ENCODE measurements around the gene TNRC18. TPM values are rescaled to one million over a fixed set of nuclear protein-coding genes. Genes with fewer than 3 reads are reported as not detected.

TNRC18 gene
- total RNA-seq, 4 donors from 2014 or later = 87.6 to 218 (median 124) TPM

DNA sequence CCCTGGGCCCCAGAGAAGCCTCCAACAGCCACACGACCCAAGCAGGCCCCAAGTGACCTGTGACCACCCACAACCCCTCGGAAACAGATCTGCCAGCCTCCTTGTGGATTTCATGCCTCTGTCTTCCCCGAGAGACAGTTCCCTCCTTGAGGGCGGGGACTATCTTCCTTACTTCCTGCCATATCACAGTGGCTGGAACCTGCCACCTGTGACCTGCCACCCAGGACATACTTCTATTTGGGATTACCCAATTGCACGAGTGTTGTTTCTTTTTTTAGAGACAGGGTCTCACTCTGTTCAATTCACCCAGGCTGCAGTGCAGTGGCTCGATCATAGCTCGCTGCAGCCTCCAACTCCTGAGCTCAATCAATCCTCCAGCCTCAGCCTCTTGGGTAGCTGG lies 25.9 kb downstream of the TNRC18 start:
- Histone ChIP-seq H3K27ac (peak overlapping the region in 3 of 4 donors; percentile 82 to 88 (median 85)), H3K9me3 (no peaks in the 10 kb centered on the region), H3K4me3 (peak overlapping the region in 1 of 2 donors; percentile 46), H3K4me1 (peaks cover 0 to 97% (median 27%) of the 10 kb centered on the region in 3 donors), H3K36me3 (peaks cover 0 to 39% of the 10 kb centered on the region in 2 donors), H3K27me3 (no peaks in the 10 kb centered on the region)
- WGBS, 2 donors (ENCODE audit: low coverage in 1 of 2) = 52 to 63% methylated on average over 7 of the region's 7 CpGs
- no peak for ATAC-seq
- TF ChIP-seq EP300 (IDR thresholded peaks at IDR 0.05) = no peak
- no peak for TF ChIP-seq CTCF (IDR thresholded peaks at IDR 0.05)
- no peak for TF ChIP-seq POLR2AphosphoS5 (IDR thresholded peaks at IDR 0.05)
- TF ChIP-seq POLR2A (IDR thresholded peaks at IDR 0.05) = no peak

GRCh38 chr7:5396999-5397663 lies 26.5 kb downstream of the TNRC18 start:
- Histone ChIP-seq H3K27ac (peak overlapping the region; percentile 35 to 88 (median 84)), H3K9me3 (no peaks in the 10 kb centered on the region), H3K36me3 (peaks cover 0 to 45% of the 10 kb centered on the region in 2 donors), H3K4me1 (peaks cover 0 to 91% (median 27%) of the 10 kb centered on the region in 3 donors), H3K27me3 (no peaks in the 10 kb centered on the region), H3K4me3 (peak overlapping the region; percentile 12 to 46)
- TF ChIP-seq CTCF (IDR thresholded peaks at IDR 0.05) (no peak), POLR2A (IDR thresholded peaks at IDR 0.05) (peak in 1 of 2 donors; percentile 12), EP300 (IDR thresholded peaks at IDR 0.05) (no peak), POLR2AphosphoS5 (IDR thresholded peaks at IDR 0.05) (peak; percentile 76)
- ATAC-seq = peak; percentile 93
- WGBS, 2 donors (ENCODE audit: low coverage in 1 of 2) = 13 to 43% methylated on average over 1 to 3 of the region's 30 CpGs

DNA sequence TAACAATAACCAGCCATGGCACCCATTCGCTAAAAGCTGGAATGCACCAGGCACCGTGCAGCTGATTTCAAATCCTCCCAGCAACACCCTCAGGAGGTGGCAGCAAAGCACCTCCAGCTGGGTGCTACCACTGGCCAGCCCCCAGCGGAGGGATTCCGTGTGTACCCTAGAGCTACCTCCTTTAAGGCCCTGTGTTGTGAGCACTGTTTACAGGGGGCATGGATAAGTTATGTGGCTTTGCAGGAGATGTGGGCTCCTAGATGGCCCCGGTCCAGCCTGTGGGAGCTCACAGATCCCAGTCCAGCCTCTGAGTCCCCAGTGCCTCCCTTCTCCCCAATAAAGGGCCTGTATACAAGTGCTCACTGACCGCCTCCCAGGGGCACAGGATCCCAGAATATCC lies 27.1 kb downstream of the TNRC18 start:
- TF ChIP-seq POLR2AphosphoS5 (IDR thresholded peaks at IDR 0.05) (peak; percentile 12), POLR2A (IDR thresholded peaks at IDR 0.05) (no peak), CTCF (IDR thresholded peaks at IDR 0.05) (peak in 2 of 4 experiments; percentile 18 to 51)
- H3K27ac ChIP-seq = peak overlapping the region; percentile 35 to 88 (median 84)
- peak overlapping the region; percentile 12 to 46 for H3K4me3 ChIP-seq
- no peaks in the 10 kb centered on the region for H3K9me3 ChIP-seq
- peaks cover 0 to 44% of the 10 kb centered on the region in 2 donors for H3K36me3 ChIP-seq
- ATAC-seq = peak; percentile 32
- no peaks in the 10 kb centered on the region for H3K27me3 ChIP-seq
- 42 to 79% methylated on average over 2 to 3 of the region's 6 CpGs for WGBS, 2 donors (ENCODE audit: low coverage in 1 of 2)
- peaks cover 0 to 85% (median 27%) of the 10 kb centered on the region in 3 donors for H3K4me1 ChIP-seq

DNA sequence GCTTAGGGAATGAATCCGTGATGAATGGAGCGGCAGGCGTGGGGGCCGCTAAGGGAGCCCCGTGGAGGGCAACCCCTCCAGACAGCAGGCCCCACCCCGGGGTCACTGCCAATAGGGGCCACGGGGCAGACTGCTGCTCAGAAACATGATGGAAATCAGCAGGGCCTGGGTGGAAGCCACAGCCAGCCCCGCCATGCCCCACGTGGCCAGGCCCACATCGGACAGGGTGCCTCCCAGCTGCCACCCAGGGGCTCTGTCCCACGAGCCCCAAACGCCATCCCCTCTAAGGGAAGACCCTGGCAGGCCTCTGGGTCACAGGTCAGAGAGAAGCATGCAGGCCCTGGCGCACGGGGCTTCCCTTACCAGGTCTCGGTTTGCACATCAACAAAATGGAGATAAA lies 28.4 kb downstream of the TNRC18 start:
- Histone ChIP-seq H3K27ac (peak overlapping the region in 3 of 4 donors; percentile 50 to 88 (median 82)), H3K9me3 (no peaks in the 10 kb centered on the region), H3K4me3 (no peak overlapping the region), H3K4me1 (peaks cover 0 to 85% (median 27%) of the 10 kb centered on the region in 3 donors), H3K36me3 (peaks cover 0 to 44% of the 10 kb centered on the region in 2 donors), H3K27me3 (no peaks in the 10 kb centered on the region)
- 26% methylated on average over 2 of the region's 15 CpGs; no CpG with 5 or more reads in 1 of the 2 donors for WGBS, 2 donors (ENCODE audit: low coverage in 1 of 2)
- TF ChIP-seq EP300 (IDR thresholded peaks at IDR 0.05) (no peak), POLR2A (IDR thresholded peaks at IDR 0.05) (no peak), CTCF (IDR thresholded peaks at IDR 0.05) (no peak), POLR2AphosphoS5 (IDR thresholded peaks at IDR 0.05) (no peak)
- no peak for ATAC-seq
